NK-92 (cell line): ENCODE measurements around the gene CBX7.
"Not testable (repeated sequence)": the region's sequence is repeated elsewhere in the genome, so short reads cannot be mapped to it uniquely, and the experiment has no call there.

Source experiments
- DNase-seq: peaks from one replicate; lab custom pipeline; 2025; ENCODE audit not compliant: unreplicated experiment; lab: John Stamatoyannopoulos, UW

Gene CBX7

GRCh38 chr22:39174498-39175352 lies 22.2 kb upstream of the CBX7 start:
- no peak for DNase-seq

GRCh38 chr22:39173787-39174497 lies 21.5 kb upstream of the CBX7 start:
- no peak for DNase-seq

GRCh38 chr22:39173050-39173706 lies 20.7 kb upstream of the CBX7 start:
- no peak for DNase-seq

- not testable (repeated sequence) for DNase-seq
These were observed 20.0 kb upstream of the CBX7 start for GRCh38 chr22:39172265-39173049.

- no peak for DNase-seq
These were observed 19.3 kb upstream of the CBX7 start for GRCh38 chr22:39171623-39172264.

GRCh38 chr22:39170825-39171622 lies 18.5 kb upstream of the CBX7 start:
- no peak for DNase-seq

GRCh38 chr22:39169797-39170466 lies 17.5 kb upstream of the CBX7 start:
- no peak for DNase-seq

- DNase-seq, result no peak
These were observed 14.1 kb upstream of the CBX7 start for GRCh38 chr22:39166547-39166946.

- DNase-seq, result not testable (repeated sequence)
These were observed 3.6 kb upstream of the CBX7 start for GRCh38 chr22:39156093-39156492.

- DNase-seq, result no peak
These were observed 2.9 kb upstream of the CBX7 start for GRCh38 chr22:39155421-39155820.

- no peak for DNase-seq
These were observed 789 bp upstream of the CBX7 start for GRCh38 chr22:39153220-39153717.

- no peak for DNase-seq
These were observed 413 bp downstream of the CBX7 start for GRCh38 chr22:39152024-39152510.

GRCh38 chr22:39151329-39151975 lies 1.0 kb downstream of the CBX7 start:
- DNase-seq, result no peak

- DNase-seq, result no peak
These were observed 1.6 kb downstream of the CBX7 start for GRCh38 chr22:39150848-39151215.

- no peak for DNase-seq
These were observed 2.3 kb downstream of the CBX7 start for GRCh38 chr22:39149915-39150847.

GRCh38 chr22:39148727-39149535 lies 3.5 kb downstream of the CBX7 start:
- DNase-seq, result no peak
